Fibroblast of skin of left biceps (primary cell): ENCODE measurements around the gene NIPAL4.

Experiments used
- DNase-seq, 2 experiments: peaks; one replicate each; pipeline ENCODE4 v3.0.0-alpha.2; 2013; ENCODE audit warnings: low read depth in 2 of 2

NIPAL4 gene

DNA sequence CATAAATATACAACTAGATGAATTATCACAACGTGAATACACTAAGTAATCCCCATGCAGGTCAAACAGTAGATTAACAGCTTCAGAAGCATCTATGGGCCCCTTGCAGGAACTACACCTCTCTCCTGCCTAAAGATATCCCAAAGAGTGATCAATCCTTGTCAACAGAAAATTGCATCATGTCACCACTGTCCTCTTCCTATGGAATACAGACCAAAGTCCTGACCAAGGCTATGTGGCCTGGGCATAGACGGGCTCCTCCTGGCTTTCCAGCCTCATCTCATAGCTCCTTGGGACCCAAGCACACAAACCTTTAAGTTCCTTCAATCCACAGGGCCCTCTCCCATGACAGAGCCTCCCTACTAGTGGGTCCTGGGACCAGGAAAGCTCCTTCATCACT, 25.3 kb downstream of the NIPAL4 start:
- no peak for DNase-seq

DNA sequence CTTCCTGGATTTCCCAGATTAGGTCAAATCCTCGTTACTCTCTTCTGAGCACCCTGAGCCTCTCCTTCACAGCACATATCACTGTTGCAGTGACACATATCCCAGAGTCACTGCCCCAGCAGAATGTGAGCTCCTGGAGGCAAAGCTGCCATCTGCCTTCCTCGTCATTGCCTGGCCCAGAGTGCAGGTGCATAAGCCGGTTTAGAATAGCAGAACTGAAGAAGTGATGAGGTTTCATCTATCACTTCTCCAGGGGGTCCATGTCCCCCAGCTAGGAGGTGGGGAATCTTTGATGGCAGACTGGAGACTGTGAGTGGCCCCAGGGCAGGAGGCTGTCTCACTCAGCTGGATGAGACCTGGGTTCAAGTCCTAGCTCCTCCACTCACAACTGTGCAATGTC, 25.8 kb downstream of the NIPAL4 start:
- DNase-seq, result no peak

- DNase-seq, result no peak
These were observed 26.2 kb downstream of the NIPAL4 start for GRCh38 chr5:157486221-157486681.

DNA sequence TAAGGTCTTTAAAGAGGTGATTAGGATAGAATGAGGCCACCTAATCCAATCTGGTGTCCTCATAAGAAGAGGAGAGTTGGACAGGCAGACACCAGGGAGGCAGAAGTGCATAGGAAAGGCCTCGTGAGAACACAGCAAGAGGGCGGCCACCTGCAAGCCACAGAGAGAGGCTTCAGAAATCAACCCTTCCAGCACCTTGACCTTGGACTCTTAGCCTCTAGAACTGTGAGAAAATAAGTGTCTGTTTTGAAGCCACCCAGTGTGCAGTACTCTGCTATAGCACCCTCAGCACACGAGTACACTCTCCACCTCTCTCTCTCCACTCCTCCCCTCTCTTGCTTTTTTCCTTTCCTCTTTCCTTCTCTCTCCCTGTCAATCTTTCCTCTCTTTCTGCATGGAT, 26.8 kb downstream of the NIPAL4 start:
- DNase-seq, result no peak

DNA sequence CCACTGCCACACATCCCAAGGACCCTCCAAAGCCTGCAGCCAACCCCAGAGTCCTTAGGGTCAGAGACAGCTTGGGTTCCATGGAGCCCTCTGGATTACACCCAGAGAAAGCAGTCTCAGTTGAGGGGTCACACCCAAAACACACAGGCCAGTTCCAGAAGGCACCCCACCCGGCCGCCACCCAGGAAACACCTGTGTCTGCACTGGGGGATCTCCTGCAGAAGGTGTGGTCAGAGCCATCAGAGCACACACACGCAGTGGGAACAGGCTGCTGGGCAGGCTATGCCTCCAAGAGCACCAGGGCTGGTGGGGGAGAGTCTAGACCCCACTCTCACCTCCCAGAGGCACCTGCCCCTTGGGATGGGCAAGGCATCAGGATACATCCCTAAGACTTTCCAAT, 27.3 kb downstream of the NIPAL4 start:
- DNase-seq, result no peak

DNA sequence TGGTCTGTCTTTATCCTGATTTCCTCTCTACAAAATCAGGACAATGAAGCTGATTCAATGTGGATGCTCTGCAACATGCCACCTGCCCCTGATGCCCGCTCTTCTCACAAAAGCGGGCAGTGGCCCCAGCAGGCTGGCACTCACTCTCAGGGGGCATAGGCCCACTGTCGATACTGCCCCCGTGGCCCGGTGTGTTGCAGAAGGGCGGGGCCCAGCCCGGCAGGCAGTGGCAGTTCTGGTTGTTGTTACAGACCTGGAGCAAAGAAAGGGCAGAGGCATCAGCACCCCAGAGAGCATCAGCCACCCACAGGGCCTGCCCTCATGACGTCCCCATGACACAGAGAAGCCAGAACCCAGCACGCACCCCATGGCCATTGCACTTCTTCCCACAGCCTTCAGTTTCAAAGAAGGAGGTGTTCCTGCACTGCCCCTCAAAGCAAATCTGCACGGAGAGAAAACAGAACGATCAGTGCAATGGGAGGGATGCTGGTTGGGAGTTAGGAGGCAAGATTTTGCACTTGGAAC, 31.5 kb downstream of the NIPAL4 start:
- DNase-seq, result no peak

- DNase-seq, result no peak
These were observed 32.9 kb downstream of the NIPAL4 start for GRCh38 chr5:157492886-157493285.

DNA sequence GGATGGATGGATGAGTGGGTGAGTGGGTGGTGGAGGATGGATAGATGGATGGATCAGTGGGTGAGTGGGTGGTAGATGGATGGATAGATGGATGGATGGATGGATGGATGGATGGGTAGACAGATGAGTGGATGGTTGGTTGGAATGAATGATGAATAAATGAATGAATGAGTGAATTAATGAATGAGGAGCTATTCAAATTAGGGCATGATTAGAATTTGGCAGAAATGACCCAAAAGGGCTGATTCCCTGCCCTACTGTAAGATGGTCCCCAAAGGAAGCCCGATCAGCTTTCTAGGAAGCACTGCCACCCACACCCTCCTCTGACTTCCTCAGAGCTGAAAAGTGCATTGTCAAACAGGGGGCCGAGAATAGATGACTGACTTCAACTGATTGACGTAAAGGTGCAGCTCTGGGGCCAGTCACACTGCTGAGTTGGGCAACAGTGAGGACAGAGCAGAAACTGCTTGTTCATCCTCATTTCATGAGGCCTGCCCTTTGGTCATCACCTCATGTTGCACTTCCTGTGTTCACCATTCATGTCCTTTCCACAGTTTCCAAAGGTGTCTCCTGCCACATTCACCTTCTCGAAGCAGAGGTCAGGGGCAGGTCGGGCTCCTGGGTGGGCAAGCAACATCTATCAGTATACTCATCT, 34.3 kb downstream of the NIPAL4 start:
- DNase-seq, result no peak

- no peak for DNase-seq
These were observed 36.9 kb downstream of the NIPAL4 start for GRCh38 chr5:157496864-157497263.

- no peak for DNase-seq
These were observed 38.0 kb downstream of the NIPAL4 start for GRCh38 chr5:157497875-157498611.

DNA sequence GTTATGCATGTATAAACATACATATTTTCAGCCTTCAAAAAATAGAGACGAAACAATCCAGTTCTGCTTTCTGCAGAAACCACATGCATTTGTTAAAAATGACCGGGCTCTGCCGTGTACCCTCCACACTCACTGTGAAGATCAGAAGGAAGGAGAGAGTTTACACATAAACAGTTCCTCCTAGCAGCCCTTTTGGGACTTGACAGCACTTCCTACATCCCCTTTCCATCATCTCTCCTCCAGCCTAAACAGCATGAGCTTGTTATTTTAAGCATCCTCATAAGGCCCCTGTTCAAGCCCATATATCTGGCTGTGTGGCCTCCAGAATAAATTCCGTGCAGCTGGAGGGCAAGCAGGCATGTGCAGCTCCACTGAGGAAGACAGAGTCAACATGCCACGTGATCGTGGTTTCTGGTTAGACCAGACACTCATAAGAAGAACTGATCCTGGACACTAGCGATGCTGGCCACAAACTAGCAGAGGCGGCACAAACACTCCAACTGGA, 42.2 kb downstream of the NIPAL4 start:
- DNase-seq, result no peak

- no peak for DNase-seq
These were observed 44.0 kb downstream of the NIPAL4 start for GRCh38 chr5:157504053-157504452.

- no peak for DNase-seq
These were observed 45.5 kb downstream of the NIPAL4 start for GRCh38 chr5:157505496-157505895.

- no peak for DNase-seq
These were observed 46.1 kb downstream of the NIPAL4 start for GRCh38 chr5:157506066-157506590.

- DNase-seq, result no peak
These were observed 47.2 kb downstream of the NIPAL4 start for GRCh38 chr5:157506981-157507780.

- no peak for DNase-seq
These were observed 49.1 kb downstream of the NIPAL4 start for GRCh38 chr5:157509093-157509492.

- no peak for DNase-seq
These were observed 49.6 kb downstream of the NIPAL4 start for GRCh38 chr5:157509587-157509986.

- DNase-seq, result no peak
These were observed 50.7 kb downstream of the NIPAL4 start for GRCh38 chr5:157510682-157511081.

- DNase-seq, result peak; percentile 91 to 93
These were observed 51.9 kb downstream of the NIPAL4 start for GRCh38 chr5:157511651-157512644.

DNA sequence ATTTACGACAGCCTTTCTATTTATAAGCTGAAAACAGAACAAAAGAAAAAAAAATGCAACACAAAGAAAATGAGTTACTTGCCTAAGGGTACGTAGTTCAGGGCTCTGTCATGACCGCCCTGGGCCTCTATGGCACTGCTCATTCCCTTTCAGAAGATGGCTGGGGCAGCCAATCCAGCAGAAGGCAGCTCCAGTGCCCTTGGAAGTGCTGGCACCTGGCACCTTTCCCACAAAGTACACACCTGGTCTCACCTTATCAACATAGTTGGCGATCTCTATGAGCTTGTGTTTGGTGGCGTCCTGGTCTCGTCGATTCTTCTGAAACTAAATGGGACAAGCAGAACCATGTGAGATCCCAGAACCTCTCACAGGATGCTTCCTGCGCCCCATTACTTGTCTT, 53.2 kb downstream of the NIPAL4 start:
- DNase-seq, result no peak

GRCh38 chr5:157514974-157515373, 55.0 kb downstream of the NIPAL4 start:
- DNase-seq, result no peak
